ENCODE data around the gene PCYOX1L.

PCYOX1L gene

DNA sequence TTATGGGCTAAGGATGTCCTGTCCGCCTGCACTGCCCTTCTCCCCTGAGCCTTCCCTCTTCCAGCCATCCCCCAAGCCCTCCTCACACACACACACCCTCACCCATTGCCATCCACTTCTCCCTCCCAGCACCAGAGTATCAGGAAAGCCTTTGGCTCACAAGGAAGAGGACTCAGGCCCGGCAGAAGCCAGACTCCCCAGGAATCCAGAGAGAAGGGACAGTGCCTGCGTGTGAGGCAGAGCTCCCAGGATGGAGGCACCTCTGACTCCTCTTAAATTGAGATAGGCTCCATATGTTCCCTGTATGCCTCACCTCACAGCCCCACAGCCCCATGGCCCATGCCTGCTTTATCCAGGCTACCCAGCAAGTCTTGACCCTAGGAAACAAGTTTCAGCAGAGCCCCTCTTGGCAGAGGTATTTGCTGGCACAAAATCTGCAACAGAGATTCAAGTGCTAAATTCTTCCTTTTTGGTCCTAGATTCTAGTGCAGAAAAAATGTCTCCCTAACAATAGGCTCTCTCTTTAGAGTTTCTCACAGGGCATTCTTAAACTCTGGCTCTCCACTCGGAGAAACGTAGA, 20.5 kb downstream of the PCYOX1L start:
- TF ChIP-seq TAF1 (IDR thresholded peaks at IDR 0.05; ENCODE audit: borderline replicate concordance, insufficient read depth, low read length) (no peak), FOXP2 (optimal IDR thresholded peaks at IDR 0.05; ENCODE audit: borderline replicate concordance, extremely low read depth, extremely low read length, insufficient read depth) (no peak), SIN3A (IDR thresholded peaks at IDR 0.05; ENCODE audit: borderline replicate concordance, insufficient read depth, low read length) (no peak), POLR2AphosphoS5 (IDR thresholded peaks at IDR 0.05; ENCODE audit: low read depth, low read length) (no peak)
- TF ChIP-seq, protein P1, sequence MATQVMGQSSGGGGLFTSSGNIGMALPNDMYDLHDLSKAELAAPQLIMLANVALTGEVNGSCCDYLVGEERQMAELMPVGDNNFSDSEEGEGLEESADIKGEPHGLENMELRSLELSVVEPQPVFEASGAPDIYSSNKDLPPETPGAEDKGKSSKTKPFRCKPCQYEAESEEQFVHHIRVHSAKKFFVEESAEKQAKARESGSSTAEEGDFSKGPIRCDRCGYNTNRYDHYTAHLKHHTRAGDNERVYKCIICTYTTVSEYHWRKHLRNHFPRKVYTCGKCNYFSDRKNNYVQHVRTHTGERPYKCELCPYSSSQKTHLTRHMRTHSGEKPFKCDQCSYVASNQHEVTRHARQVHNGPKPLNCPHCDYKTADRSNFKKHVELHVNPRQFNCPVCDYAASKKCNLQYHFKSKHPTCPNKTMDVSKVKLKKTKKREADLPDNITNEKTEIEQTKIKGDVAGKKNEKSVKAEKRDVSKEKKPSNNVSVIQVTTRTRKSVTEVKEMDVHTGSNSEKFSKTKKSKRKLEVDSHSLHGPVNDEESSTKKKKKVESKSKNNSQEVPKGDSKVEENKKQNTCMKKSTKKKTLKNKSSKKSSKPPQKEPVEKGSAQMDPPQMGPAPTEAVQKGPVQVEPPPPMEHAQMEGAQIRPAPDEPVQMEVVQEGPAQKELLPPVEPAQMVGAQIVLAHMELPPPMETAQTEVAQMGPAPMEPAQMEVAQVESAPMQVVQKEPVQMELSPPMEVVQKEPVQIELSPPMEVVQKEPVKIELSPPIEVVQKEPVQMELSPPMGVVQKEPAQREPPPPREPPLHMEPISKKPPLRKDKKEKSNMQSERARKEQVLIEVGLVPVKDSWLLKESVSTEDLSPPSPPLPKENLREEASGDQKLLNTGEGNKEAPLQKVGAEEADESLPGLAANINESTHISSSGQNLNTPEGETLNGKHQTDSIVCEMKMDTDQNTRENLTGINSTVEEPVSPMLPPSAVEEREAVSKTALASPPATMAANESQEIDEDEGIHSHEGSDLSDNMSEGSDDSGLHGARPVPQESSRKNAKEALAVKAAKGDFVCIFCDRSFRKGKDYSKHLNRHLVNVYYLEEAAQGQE (IDR thresholded peaks at IDR 0.05; ENCODE audit: insufficient read depth in 1 of 2, low read depth in 2 of 2, low read length in 2 of 2): no peak

DNA sequence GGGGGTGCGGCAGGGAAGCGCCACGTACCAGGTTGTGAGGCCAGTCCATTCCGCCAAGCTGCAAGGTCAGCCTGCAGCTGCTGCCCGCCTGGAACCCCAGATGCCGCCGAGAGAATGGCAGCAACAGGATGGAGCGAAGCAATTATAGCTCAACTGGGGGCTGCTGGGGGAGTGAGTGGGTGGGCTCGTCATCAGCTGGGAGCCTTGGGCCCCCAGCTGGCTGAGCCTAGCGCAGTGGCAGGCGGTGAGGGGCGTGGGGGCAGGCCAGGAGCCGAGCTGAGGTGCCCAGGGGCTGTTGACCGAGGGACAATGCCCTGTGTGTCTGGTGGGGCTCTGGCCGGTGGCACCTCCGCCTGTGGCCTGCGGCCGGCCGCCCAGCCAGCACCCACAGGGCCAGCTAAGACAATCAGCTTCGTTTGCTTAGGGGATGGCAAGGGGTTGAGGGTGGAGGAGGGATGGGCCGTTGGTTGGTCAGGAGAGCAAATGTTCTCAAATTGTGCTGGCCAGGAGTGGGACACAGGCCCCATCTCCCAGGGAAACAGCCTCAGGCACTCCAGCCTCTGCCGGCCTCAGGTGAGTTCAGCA, 21.4 kb downstream of the PCYOX1L start, which contains the start of gene IL17B:
IL17B (minus strand) TSS at position 116 of the 585 bp plus-strand sequence; CDS start at position 49, 67 bp downstream.
- no peak for TF ChIP-seq TAF1 (IDR thresholded peaks at IDR 0.05; ENCODE audit: borderline replicate concordance, insufficient read depth, low read length)
- TF ChIP-seq FOXP2 (optimal IDR thresholded peaks at IDR 0.05; ENCODE audit: borderline replicate concordance, extremely low read depth, extremely low read length, insufficient read depth): no peak
- no peak for TF ChIP-seq POLR2AphosphoS5 (IDR thresholded peaks at IDR 0.05; ENCODE audit: low read depth, low read length)
- TF ChIP-seq SIN3A (IDR thresholded peaks at IDR 0.05; ENCODE audit: borderline replicate concordance, insufficient read depth, low read length): no peak
- TF ChIP-seq, protein P1 (IDR thresholded peaks at IDR 0.05; ENCODE audit: insufficient read depth in 1 of 2, low read depth in 2 of 2, low read length in 2 of 2): no peak

DNA sequence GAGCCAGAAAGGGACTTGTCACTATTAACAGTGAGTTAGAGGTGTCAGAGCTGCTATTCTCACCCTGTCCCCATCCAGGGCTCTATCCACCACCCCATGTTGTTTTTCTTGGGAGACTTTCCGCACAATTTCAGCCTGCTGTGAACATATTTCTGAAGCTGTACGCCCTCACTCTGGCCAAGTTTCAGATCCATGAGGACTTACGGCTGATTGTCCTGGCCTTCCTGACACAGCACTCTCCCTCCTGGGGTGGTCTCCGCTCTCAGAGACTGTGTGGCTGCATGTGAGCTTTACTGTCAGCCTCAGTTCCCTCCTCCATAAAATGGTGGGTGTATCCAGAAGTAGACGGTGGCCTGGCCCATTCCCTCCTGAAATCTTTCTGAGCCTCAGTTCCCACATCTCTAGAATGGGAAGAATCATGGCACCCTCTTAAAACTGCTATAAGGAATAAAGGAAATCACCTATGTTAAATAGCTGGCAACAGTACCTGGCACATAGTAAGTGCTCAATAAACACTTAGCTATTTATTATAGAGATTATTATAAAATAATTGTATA, 22.1 kb downstream of the PCYOX1L start:
- TF ChIP-seq SIN3A (IDR thresholded peaks at IDR 0.05; ENCODE audit: borderline replicate concordance, insufficient read depth, low read length) (no peak), POLR2AphosphoS5 (IDR thresholded peaks at IDR 0.05; ENCODE audit: low read depth, low read length) (no peak), FOXP2 (optimal IDR thresholded peaks at IDR 0.05; ENCODE audit: borderline replicate concordance, extremely low read depth, extremely low read length, insufficient read depth) (no peak), TAF1 (IDR thresholded peaks at IDR 0.05; ENCODE audit: borderline replicate concordance, insufficient read depth, low read length) (no peak)
- TF ChIP-seq, protein P1 (IDR thresholded peaks at IDR 0.05; ENCODE audit: insufficient read depth in 1 of 2, low read depth in 2 of 2, low read length in 2 of 2): no peak

GRCh38 chr5:149380466-149381121, 22.7 kb downstream of the PCYOX1L start:
- no peak for TF ChIP-seq TAF1 (IDR thresholded peaks at IDR 0.05; ENCODE audit: borderline replicate concordance, insufficient read depth, low read length)

GRCh38 chr5:149381261-149381985, 23.6 kb downstream of the PCYOX1L start:
- no peak for TF ChIP-seq SIN3A (IDR thresholded peaks at IDR 0.05; ENCODE audit: borderline replicate concordance, insufficient read depth, low read length)
- TF ChIP-seq, protein P1 (IDR thresholded peaks at IDR 0.05; ENCODE audit: insufficient read depth in 1 of 2, low read depth in 2 of 2, low read length in 2 of 2): no peak
- no peak for TF ChIP-seq TAF1 (IDR thresholded peaks at IDR 0.05; ENCODE audit: borderline replicate concordance, insufficient read depth, low read length)
- TF ChIP-seq POLR2AphosphoS5 (IDR thresholded peaks at IDR 0.05; ENCODE audit: low read depth, low read length): no peak
- no peak for TF ChIP-seq FOXP2 (optimal IDR thresholded peaks at IDR 0.05; ENCODE audit: borderline replicate concordance, extremely low read depth, extremely low read length, insufficient read depth)

Data from PFSK-1 (cell line).